Cardiac muscle cell (in vitro differentiated cells and primary cell): ENCODE data around the gene AIF1. TPM values are rescaled to one million over a fixed set of nuclear protein-coding genes. Genes with fewer than 3 reads are reported as not detected.

Source experiments
- DNase-seq, 2 donors: peaks; one replicate each; pipeline versions ENCODE4 v3.0.0 to v3.0.0-alpha.2; 2010 to 2017; ENCODE audit warnings: low read depth in 1 of 2, low spot score in 1 of 2
- H3K27ac ChIP-seq: fragments of 200-600 bp; sonication (generic); 2 replicates; pipeline ENCODE4 v1.5.1; 2016
- H3K27me3 ChIP-seq: fragments of 200-600 bp; sonication (generic); 2 replicates; pipeline ENCODE4 v1.6.0; 2016; ENCODE audit warnings: control low read depth
- H3K36me3 ChIP-seq: fragments of 200-600 bp; sonication (generic); 2 replicates; pipeline ENCODE4 v1.5.1; 2016; ENCODE audit warnings: control low read depth
- H3K4me1 ChIP-seq: fragments of 200-600 bp; sonication (generic); 2 replicates; pipeline ENCODE4 v1.8.1; 2017; ENCODE audit warnings: low read depth, mild to moderate bottlenecking, mixed run types
- H3K4me3 ChIP-seq: fragments of 200-600 bp; sonication (generic); 2 replicates; pipeline ENCODE4 v1.5.1; 2016; ENCODE audit warnings: mild to moderate bottlenecking
- H3K9me3 ChIP-seq: fragments of 200-600 bp; sonication (generic); 2 replicates; pipeline ENCODE4 v1.5.1; 2017; ENCODE audit warnings: low read depth, mild to moderate bottlenecking, control low read depth
- CTCF ChIP-seq: IDR thresholded peaks from 2 replicates; pipeline ENCODE4 v1.5.1; 2012; ENCODE audit warnings: low read depth, mild to moderate bottlenecking, low read length
- polyA plus RNA-seq: library from polyadenylated mRNA; unstranded; fragments of >200 nt; fragmentation: Nextera tagmentation; extraction: Ambion mirVana; gene quantifications from 2 replicates; pipeline ENCODE4 v1.2.1, GENCODE V29; 2016
- total RNA-seq: library from RNA; depleted of rRNA; stranded (reverse); fragments of >200 nt; gene quantifications from 2 replicates; pipeline ENCODE4 v1.2.3, GENCODE V29; 2016

AIF1 gene
- total and polyA plus RNA-seq, 2 experiments from 2014 or later: 1.4 TPM; not detected in 1

GRCh38 chr6:31659649-31660380, 44.8 kb downstream of the AIF1 start:
- Histone ChIP-seq H3K4me1 (peaks cover 25% of the 10 kb centered on the region), H3K4me3 (peak overlapping the region; percentile 79), H3K27me3 (no peaks in the 10 kb centered on the region), H3K36me3 (no peaks in the 10 kb centered on the region), H3K9me3 (no peaks in the 10 kb centered on the region), H3K27ac (peak overlapping the region; percentile 88)
- DNase-seq: peak; percentile 23 to 28
- TF ChIP-seq CTCF: no peak

DNA sequence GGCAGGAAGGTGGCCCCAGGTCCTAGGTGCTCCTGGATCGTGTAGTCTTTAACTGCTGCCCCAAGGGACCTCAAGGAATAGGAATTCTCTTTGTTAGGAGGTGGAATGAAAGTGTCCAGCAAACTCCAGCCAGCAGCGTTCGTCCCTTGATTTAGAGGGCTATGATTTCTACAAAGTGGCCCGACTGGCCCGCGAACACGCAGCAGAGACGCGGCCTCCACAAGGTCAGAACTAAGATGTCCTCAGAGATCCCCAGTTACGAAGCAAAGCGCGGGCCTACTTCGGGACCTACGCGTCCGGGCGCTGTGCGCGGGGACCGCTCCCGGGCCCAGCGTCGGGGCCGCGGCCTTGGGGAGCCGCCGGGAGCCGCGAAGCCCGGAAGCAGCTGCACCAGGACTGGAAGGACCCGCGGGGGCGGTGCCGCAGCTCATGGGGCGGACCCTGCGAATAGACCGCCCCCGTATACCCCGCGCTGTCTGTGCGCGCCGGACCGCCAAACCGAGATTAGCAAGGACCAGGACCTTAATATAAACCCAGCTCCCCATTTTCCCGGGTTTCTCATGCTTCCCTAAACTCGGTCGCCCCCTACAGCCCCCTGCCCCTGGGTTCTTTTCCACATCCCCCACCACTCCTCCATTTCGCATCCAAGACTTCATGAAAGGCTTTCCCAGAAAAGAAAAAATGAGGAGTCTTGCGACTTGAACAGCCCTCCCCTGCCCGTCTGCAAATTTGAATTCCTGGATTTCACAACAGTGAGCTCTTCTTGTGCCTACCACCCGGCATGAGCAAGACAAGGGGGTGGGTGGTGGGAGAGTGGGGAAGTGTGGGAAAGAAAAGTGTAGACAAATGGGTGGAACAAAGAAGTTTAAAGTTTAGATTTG, 45.6 kb downstream of the AIF1 start, which contains the start of gene C6orf47:
C6orf47 (minus strand) TSS at position 398 of the 881 bp plus-strand sequence. CDS start 831 bp downstream, outside the sequence.
- Histone ChIP-seq H3K9me3 (no peaks in the 10 kb centered on the region), H3K4me3 (peak within 1 kb of the TSS; percentile 79), H3K36me3 (no peaks in the 10 kb centered on the region), H3K27me3 (no peaks in the 10 kb centered on the region), H3K4me1 (peaks cover 25% of the 10 kb centered on the region), H3K27ac (peak within 1 kb of the TSS; percentile 88)
- peak; percentile 90 for DNase-seq
- TF ChIP-seq CTCF: no peak

DNA sequence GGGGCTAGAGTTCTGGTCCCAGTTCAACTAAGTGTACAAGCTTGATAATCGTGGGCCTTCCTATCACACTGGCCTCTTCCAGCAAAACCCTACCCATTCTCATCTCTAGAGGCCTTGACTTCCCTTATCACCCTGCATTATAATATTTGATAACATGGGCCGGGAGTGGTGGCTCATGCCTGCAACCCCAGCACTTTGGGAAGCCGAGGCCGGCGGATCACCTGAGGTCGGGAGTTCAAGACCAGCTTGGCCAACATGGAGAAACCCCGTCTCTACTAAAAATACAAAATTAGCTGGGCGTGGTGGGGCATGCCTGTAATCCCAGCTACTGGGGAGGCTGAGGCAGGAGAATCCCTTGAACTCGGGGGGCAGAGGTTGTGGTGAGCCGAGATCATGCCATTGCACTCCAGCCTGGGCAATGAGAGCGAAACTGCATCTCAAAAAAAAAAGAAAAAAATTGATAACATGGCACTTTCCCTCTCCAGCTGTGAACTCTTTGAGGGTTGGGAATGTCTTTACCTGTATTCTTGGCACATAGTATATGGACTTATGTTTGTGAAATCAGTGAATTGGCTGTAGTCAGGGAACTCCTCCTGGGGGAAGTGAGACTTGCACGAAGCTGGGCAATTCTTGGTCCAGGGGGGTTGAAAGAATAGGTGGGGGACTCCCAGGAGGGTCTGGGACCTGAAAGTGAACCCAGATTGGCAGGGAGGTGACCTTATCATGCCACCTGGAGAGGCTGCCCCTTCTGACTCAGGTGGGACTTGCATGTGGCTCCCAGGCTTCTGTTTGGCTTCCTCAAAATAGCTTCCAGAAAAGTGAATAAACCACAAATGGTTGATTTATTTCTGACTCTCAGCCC, 46.5 kb downstream of the AIF1 start:
- Histone ChIP-seq H3K4me3 (peak overlapping the region; percentile 79), H3K4me1 (peaks cover 25% of the 10 kb centered on the region), H3K27me3 (no peaks in the 10 kb centered on the region), H3K36me3 (no peaks in the 10 kb centered on the region), H3K9me3 (no peaks in the 10 kb centered on the region), H3K27ac (peak overlapping the region; percentile 88)
- DNase-seq: no peak
- no peak for TF ChIP-seq CTCF

- Histone ChIP-seq H3K9me3 (no peaks in the 10 kb centered on the region), H3K27ac (no peak overlapping the region), H3K27me3 (no peaks in the 10 kb centered on the region), H3K36me3 (peaks cover 4% of the 10 kb centered on the region), H3K4me1 (peaks cover 25% of the 10 kb centered on the region), H3K4me3 (no peak overlapping the region)
- TF ChIP-seq CTCF: no peak
- DNase-seq: no peak
Observed at GRCh38 chr6:31662124-31662723, 47.2 kb downstream of the AIF1 start.
